GM11168 (cell line): ENCODE measurements around the gene GSK3A.

Experiments used
- in situ Hi-C: fragments of 300-500 bp; cut with MboI; formaldehyde crosslinking; loops from one replicate; pipeline ENCODE4 v1.12.0; 2022; ENCODE audit warnings: low sequenced_read_pairs; ENCODE audit not compliant: unreplicated experiment

Gene GSK3A

DNA sequence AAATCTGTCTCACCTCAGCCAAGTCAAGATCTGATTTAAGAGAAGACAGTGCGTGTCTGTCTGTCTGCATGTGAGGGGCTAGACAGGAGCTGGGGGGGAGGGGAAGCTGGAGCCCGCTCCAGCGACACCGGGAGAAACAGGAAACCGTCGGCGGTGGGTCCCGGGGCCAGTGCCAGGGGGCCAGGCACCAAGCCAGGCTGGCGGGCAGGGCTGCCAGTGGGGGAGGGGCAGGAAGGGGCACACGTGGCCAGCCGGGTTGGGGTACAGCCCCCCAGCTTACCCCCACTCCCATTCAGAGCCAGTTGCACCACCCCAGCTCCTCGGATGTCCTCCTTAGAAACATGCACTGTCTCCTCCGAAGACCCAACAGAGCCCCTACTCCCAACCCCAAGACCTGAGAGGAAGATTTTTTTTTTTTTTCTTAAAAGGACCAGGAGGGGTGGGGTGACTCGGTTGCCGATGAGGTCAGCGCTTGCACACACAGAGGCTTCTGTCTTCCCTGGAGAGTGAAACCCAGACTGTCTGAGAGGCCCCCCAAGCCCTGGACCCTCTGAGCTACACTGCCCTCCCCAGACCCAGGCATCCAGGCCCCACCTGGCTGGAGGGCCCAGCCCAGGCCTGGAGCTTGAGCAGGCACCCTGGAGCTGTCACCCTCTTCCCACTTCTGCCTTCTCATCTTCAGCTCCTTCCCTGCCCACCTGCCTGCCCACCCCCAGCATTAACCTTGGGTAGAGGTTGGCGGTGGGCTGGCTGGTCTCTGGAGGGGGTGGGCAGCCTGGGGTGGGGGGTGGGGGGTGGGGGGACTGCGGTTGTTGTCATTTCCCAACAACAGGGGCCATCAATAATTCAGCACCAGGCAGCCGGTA, 8.5 kb upstream of the GSK3A start:
- in situ Hi-C loops: no loop called here

DNA sequence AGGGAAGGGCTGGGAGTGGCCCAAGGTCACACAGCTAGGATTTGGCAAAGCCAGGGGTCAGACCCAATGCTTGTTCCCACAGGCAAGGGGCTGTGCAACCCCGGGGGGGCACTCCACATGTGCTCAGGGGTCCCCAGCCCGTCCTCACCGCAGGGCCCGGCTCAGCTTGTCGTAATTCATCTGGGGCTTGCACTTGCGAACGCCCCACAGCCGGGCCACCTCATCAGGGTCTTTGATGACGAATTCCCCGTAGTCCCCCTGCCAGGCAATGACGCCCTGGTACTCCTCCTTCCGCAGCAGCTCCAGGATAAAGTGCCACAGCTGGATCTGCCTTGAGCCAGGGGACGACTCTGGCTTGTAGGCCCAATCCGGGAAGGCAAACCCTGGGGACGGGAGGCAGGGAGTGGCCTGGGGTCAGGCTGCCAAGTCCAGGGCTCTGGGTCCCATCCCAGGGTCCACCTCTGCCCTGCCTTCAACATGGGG, 7.8 kb upstream of the GSK3A start:
- in situ Hi-C loops: no loop called here

DNA sequence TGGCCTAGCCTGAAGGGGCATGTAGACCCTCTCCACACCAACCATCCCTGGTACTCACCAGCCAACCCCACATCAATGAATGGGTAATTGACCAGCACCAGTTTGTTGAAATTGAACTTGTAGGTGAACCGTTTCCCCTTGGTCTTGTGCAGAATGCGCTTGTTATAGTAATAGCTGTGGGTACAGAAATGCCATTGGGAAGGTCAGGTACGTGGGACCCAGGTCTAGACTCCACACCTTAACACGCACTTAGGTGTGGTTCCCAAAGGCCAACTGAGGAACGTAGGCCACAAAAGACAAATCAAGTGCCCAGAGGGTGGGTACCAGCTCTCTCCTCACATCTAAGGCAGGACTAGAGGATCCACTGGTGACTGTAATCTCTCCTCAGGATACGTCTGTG, 7.4 kb upstream of the GSK3A start:
- in situ Hi-C loops: no loop called here

DNA sequence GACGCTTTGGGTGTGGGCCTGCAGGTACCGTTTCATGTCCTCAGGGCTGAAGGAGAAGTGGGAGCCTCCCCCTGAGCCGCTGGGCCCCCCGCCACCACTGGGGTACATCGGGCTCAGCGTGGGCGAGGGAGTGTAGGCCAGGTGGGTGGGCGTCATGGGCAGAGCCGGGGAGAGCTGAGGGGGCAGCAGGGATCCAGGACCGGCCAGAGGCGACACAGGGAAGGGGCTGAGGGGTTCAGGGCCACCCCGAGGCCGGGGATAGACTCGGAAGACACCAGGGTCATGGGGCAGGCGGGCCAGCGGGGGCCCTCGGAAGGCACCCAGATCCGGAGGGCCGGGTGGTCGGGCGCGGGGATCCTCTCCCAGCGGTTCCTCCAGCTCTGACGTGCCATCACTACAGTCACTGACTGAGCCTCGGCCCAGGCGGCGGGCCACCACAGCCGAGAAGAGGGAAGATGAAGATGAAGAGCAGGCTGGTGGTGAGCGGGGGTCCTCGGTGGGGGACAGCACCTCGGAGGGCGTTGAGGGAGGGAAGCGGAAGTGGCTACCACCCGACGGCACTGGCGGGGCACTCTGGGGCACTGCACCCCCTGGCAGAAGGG, 6.8 kb upstream of the GSK3A start:
- in situ Hi-C loops: no loop called here

DNA sequence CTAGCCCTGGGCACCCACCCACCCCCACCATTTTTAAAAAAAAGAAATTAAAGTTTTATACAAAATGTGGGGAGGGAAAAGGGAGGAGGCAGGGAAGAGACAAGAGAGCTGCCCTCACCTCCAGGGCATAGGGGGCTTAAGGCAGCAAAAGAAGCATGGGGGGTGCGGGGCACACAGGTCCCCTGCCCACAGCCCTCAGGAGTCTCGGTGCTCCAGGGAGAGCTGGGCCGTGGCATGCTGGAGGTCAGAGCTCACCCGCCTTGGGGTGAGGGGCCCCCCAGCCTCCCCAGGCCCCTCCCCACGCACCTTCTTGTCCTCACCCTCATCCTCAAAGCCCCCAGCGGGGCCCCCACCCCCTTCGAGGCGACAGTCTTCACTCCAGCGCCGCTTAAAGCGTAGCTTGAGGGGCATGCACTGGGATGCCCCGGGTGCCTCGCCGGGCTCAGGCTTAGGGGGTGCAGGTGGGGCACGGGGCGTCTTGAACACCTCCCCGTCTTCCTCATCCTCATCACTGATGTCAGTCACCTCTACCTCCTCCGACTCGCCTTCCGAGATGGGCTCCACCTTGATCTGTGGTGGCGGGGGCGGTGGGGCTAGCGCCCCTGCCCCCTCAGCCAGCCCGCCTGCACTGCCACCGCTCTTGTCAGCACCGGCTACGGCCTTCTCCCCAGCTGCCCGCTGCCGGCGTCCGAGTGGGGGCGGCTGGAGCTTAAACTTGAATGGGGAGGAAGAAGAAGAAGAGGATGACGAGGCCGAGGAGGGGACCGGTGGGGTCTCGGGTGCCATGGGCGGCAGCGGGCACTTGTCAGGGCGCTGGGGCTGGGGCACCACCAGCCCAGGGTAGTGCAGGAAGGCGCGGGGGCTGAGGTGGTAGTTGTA, 6.1 kb upstream of the GSK3A start:
- in situ Hi-C loops: no loop called here

DNA sequence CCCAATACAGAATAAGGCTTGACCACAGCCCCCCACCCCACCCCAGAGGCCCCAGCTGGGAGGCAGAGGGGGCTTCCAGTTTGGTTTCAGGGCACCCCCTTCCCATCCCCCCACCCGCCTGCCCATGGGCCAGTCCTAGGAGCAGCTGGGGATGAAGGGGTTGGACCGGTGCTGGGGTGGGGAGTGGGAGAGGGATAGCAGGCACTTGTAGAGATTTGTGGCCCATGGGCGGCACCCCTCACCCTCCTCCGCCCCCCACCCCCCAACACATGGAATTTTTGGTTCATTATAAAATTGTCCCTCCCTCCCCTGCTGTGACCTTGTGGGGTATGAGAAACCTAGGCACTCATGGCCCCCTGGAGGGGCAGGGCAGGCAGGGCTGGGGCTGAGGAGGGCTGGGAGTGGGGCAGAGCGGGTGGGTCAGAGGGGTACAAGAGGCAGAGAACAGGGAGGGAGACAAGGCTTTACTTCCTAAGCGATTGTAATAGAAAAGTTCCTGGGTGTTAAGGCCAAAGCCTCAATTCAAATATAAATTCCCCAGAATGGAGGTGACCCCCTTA, 5.3 kb upstream of the GSK3A start:
- in situ Hi-C loops: no loop called here

DNA sequence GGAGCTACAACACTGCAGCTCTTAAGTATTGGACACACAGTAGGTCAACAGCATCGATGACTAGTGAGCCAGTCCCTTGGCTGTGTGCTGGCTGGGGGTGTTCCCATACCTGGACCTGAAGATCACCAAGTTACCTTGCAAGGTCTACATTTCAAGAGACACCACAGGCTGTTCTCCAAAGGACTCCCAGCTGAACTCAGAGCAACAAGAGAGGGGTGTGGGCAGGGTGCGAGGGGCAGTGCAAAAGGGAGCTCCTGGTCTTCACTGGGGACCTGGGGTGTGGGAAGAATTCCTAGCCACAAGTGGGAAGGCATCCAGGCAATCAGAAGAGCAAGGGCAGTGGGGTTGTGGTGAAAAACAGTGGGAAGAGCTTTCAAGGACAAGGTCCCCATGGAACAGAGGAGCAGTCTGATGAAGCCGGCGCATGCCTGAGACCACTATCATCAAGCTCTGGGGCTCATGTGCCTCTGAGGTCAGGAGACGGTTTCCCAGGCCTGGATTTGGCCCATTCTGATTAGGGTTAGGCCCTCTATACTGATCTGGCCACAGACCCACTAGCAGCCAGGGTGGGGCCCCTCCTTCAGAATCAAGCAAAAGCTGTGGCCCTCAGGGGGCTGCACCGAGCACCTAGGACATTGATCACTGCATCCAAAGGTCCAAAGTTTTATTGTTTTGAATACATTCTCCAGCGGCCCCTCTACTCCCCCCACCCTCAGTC, 4.7 kb upstream of the GSK3A start:
- in situ Hi-C loops: no loop called here

DNA sequence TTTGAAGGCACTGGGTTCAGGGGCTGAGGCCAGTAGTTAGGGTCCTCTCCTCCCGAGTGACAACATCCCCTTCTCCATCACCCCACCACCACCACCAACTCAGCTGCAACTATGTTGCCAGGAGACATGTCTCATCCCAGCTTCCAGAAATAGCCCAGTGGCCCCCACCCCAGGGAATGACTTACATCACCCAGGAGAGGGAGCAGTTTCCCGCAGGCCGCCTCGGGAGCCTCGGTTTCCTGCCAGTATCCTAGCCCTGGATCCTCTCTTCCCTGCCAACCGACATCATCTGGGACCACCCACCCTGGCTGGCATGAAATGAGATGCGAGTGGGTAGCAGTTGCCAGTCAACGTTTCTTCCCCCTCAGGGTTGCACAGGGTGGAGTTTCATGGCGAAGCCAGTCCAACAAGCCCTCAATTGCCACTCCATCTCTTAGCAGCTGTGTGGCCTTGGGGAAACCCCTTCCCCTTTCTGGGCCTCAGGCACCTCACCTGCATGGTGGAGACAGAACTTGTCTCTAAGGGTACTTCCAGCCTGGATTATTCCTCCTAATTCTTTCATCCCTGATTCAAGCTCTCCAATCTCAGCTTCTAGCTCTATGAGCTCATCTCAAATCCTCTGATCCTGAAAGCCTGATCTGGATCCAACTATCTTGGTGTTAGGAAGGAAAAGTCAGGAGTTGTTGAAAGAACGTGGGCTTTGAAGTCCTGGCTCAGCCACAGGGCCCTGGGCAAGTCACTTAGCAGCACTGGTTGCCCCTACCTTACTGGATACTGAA, 3.9 kb upstream of the GSK3A start:
- in situ Hi-C loops: no loop called here

DNA sequence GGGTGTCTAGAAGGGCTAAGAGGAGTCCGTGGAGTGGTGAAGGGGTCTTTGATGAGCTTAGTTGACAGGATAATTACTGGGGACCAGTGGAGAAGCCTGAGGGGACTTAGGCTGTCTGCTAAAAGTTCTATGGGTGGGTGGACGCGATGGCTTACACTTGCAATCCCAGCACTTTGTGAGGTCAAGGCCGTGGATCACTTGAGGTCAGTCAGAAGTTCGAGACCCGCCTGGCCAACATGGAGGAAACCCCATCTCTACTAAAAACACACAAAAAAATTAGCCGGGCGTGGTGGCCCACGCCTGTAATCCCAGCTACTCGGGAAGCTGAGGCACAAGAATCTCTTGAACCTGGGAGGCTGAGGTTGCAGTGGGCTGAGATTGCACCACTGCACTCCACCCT, 2.8 kb upstream of the GSK3A start:
- in situ Hi-C loops: no loop called here

DNA sequence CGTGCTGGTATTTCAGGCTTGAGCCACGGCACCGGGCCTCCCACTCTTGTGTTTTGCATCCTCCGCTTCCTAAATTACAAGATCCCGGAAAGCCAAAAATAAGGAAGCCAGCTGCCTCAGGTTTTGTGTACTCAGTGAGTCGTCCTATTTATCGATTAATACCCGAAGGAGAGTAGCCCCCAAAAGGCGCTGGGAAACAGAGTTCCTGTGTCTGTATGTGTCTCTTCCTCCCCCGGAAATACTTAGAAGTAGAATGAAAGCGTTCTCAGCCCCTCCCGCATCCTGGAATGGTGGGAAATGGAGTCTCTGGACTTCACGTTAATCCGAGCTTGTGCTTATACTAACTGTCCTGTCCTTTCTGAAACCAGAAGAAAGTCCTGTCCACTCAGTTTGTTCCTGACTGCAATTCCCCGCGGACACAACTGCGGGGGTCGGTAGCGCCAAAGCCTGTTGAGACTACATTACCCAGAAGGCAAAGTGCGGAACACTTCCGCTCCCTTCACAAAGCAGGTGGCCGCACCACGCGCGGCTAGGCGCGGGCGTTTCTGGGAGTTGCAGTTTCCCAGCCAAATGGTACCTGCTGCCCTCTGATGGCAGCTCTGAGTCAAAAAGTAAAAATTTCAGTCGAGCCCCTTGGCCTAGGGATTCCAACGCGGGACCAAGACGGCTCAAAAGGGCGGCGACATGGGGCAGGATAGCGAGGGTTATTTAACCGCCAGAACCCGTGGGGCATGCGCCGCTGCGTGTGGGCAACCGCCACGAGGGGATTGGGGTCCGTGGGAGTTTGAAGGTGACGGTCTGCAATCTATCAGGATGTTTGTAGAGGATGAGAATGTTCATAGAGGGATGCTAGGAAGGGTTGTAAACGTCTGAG, 2.2 kb upstream of the GSK3A start:
- in situ Hi-C loops: no loop called here

DNA sequence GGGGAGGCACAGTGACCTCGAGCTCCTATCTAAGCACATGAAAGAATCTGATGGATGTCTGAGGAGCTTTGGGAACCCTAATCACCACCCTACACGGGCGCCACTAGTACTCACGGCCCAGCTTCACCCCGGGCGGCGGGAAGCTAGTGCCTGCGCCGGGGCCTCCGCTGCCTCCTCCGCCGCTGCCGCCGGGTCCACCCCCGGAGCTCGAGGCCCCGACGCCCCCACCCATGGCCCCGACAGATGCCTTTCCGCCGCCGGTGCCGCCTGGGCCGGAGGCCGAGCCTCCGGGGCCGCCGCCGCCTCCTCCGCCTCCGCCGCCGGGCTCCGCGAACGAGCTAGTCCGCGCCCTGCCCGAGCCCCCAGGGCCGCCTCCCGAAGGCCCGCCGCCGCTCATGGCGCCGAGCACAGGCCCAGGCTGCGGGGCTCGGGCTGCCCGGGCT, 312 bp downstream of the GSK3A start:
- in situ Hi-C loops: no loop called here

DNA sequence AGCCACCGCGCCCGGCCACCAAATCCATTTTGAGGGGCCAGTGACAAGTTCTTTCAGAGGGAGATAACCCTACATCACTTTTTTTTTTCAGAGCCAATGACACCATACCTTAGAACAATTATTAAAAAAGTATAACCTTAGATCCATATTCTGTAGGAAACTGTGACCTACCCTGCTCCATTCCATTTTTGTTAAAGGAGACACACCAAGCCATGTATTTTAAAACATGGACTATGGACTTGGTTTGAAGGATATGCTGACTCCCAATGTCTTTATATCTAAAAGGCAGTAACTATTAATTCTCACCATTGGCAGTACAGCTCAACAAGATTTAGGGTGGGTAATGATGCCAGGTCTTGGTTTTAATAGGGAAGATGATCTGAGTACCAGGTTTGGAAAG, 1.1 kb downstream of the GSK3A start:
- in situ Hi-C loops: no loop called here

DNA sequence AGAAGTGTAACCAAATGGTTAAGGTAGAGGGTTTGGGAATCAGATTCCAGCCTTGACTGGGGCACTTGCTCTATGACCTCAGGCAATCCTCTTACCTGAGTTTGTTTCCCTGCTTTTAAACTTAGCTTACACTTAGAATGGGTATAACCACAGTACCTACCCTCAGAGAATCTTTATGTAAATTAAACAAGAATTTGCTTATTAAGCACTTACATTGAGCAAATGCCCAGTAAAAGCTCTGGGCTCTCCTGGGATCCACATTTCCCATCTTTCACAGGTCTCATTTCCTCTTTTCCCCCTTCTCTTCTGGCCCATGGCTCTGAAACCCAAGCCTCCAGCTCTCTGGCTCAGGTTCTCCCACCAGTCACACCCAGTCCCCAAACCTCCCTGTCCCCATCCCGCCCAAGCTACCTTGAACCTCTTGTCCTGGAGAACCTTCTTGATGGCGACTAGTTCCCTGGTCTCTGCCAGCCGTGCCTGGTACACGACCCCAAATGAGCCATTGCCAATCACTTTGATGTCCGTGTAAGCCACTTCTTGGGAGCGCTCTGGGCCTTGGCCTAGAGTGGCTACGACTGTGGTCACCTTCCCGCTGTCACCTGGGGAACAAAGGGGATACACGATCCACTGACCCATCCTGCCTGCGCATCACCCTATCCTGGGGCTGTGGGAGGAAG, 2.7 kb downstream of the GSK3A start:
- in situ Hi-C loops: no loop called here

DNA sequence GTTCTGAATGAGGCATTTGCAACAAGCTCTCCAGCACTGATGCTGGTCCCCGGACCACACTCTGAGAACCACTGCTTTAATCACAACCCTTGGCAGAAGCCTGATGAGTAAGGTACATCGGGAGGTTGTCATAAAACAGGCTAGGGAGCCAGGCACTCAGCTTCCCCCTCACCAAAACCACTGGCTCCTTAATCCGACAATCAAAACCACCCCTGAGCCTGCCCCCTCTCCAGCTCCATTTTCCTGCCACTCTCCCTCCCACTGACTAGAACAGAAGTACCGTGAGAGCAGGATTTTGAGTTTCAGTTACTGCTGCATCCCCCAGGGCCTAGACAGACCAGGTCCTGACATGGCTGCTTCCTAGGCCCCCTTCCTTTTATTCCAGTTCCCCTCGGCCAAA, 7.2 kb downstream of the GSK3A start:
- in situ Hi-C loops: no loop called here

DNA sequence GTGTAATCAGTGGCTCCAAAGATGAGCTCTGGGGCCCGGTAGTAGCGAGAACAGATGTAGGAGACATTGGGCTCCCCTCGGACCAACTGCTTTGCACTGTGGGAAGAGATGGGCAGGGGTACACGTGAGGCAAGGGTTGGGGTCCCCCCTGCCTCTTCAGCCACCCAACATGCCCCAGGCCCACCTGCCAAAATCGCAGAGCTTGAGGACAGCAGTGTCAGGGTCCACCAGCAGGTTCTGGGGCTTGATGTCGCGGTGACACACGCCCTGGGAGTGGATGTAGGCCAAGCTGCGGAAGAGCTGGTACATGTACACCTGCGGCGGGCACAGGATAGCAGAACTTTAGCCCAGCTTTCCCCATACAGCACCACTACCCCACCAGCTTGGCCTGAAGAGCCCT, 8.0 kb downstream of the GSK3A start:
- in situ Hi-C loops: no loop called here

DNA sequence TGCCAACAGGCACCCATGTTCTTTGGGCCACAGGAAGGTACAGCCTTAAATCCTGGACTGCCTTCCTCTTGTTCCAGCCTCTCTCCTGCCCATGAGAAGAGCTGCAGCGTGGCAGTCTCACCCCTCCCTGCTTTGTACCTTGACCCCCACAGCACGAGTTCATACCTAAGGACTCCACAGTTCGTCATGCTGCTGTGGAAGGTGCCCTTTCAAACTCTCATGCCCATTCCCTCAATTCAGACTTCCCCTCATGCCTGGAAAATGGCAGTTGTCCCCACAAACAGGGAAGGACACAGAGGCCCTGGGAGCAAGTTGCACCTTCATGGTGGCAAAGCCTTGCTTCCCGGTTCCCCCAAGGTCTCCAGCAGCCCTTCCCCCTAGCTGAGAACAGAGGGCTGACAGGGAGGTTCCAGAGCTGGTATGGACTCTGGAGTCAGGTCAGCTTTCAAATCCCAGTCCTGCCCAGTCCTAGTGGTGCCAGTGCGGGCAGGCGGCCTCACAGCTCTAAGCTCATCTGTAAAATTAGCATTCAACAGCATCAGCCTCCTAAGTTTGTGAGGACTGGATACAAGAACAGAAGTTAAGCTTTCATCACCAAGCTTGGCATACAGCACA, 8.6 kb downstream of the GSK3A start:
- in situ Hi-C loops: no loop called here

DNA sequence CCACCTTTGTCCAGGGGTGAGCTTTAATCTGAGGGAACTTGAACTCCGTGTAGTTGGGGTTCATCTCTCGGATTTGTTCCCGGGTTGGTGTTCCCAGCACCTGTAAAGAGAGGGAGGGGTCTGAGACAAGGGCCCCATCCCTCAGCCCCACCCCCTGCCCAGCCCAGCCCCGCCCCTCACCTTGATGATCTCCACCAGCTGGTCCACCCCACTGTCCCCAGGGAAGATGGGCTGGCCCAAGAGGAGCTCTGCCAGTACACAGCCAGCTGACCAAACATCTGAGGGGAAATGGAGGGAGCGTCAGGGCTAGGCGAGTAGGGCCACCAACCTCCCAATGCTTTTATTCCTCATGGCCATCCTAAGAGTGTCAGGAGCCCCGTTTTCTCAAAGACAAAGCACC, 9.3 kb downstream of the GSK3A start:
- in situ Hi-C loops: no loop called here
